GM12873 (cell line): ENCODE data around the gene NDP.

Experiments
- CTCF ChIP-seq: IDR thresholded peaks from 2 replicates; pipeline ENCODE4 v1.5.1; 2012; ENCODE audit warnings: low read depth, mild to moderate bottlenecking, moderate library complexity, low read length, control low read depth; ENCODE audit not compliant: insufficient read depth; ENCODE audit errors: missing control alignments

Gene NDP

GRCh38 chrX:43971966-43972961, 926 bp downstream of the NDP start:
- no peak for TF ChIP-seq CTCF

- TF ChIP-seq CTCF, result no peak
Observed at GRCh38 chrX:43970528-43970927, 2.7 kb downstream of the NDP start.

GRCh38 chrX:43969504-43970501, 3.4 kb downstream of the NDP start:
- no peak for TF ChIP-seq CTCF

GRCh38 chrX:43968359-43968781, 4.8 kb downstream of the NDP start:
- TF ChIP-seq CTCF, result no peak

- TF ChIP-seq CTCF, result no peak
Observed at GRCh38 chrX:43964936-43965335, 8.3 kb downstream of the NDP start.

GRCh38 chrX:43963726-43964125, 9.5 kb downstream of the NDP start:
- TF ChIP-seq CTCF, result no peak

- no peak for TF ChIP-seq CTCF
Observed at GRCh38 chrX:43962636-43963035, 10.6 kb downstream of the NDP start.
